HepG2 (cell line): ENCODE results near the gene ZMYND19. TPM values are rescaled to one million over a fixed set of nuclear protein-coding genes. Genes with fewer than 3 reads are reported as not detected.

Experiments used
- ATF7 ChIP-seq, 2 experiments: fragments of 450-650 bp in 1 of 2; sonication (generic) in 1 of 2; formaldehyde crosslinking in 1 of 2; IDR thresholded peaks; 2 replicates each; pipeline versions ENCODE4 v1.4.0 to v1.6.1; 2016 to 2020; ENCODE audit warnings: antibody characterized with exemption in 1 of 2, mild to moderate bottlenecking in 1 of 2, missing genetic modification reagents in 1 of 2
- DPF2 ChIP-seq: sonication (generic); formaldehyde crosslinking; IDR thresholded peaks from 2 replicates; pipeline ENCODE4 v1.4.0; 2020; ENCODE audit warnings: mild to moderate bottlenecking, low read depth, missing genetic modification reagents, borderline replicate concordance
- HNF4A ChIP-seq: sonication (generic); formaldehyde crosslinking; IDR thresholded peaks from 2 replicates; pipeline ENCODE4 v1.4.0; 2020; ENCODE audit warnings: missing genetic modification reagents
- MAFK ChIP-seq, 2 experiments: IDR thresholded peaks in 1 of 2; conservative IDR thresholded peaks in 1 of 2; 2 replicates each; pipeline ENCODE4 v1.6.1; 2011; ENCODE audit warnings: improper control_type of control experiment in 2 of 2, low read length in 2 of 2
- NFYC ChIP-seq: IDR thresholded peaks from 2 replicates; pipeline ENCODE4 v1.6.1; 2016; ENCODE audit warnings: missing genetic modification reagents, missing compliant biosample characterization
- PBX2 ChIP-seq: IDR thresholded peaks from 2 replicates; pipeline ENCODE4 v1.6.1; 2016; ENCODE audit warnings: control low read depth
- TRIM22 ChIP-seq: fragments of 450-650 bp; IDR thresholded peaks from 2 replicates; pipeline ENCODE4 v1.6.1; 2017
- ZBTB38 ChIP-seq: sonication (generic); formaldehyde crosslinking; IDR thresholded peaks from 2 replicates; pipeline ENCODE4 v1.5.1; 2020; ENCODE audit warnings: mild to moderate bottlenecking, missing genetic modification reagents
- ZNF225 ChIP-seq: sonication (generic); formaldehyde crosslinking; IDR thresholded peaks from 2 replicates; pipeline ENCODE4 v1.4.0; 2020; ENCODE audit warnings: mild to moderate bottlenecking, missing genetic modification reagents
- ZNF441 ChIP-seq: sonication (generic); formaldehyde crosslinking; IDR thresholded peaks from 2 replicates; pipeline ENCODE4 v1.7.0; 2021; ENCODE audit warnings: missing genetic modification reagents, borderline replicate concordance
- ZNF570 ChIP-seq: sonication (generic); formaldehyde crosslinking; IDR thresholded peaks from 2 replicates; pipeline ENCODE4 v1.4.0; 2020; ENCODE audit warnings: mild to moderate bottlenecking, missing genetic modification reagents, borderline replicate concordance
- ZNF7 ChIP-seq: IDR thresholded peaks from 2 replicates; pipeline ENCODE4 v1.6.1; 2016; ENCODE audit warnings: missing biosample characterization, missing genetic modification reagents
- ZNF772 ChIP-seq: sonication (generic); formaldehyde crosslinking; IDR thresholded peaks from 2 replicates; pipeline ENCODE4 v1.5.0; 2020; ENCODE audit warnings: mild to moderate bottlenecking, missing genetic modification reagents
- polyA plus RNA-seq, 8 experiments: library from polyadenylated mRNA; depleted of rRNA in 3 of 8; stranded (reverse) in 7 of 8; unstranded in 1 of 8; fragments of >200 nt; fragmentation: Illumina TruSeq in 4 of 8; extraction: Trizol in 4 of 8; gene quantifications; 2 replicates each; pipeline versions ENCODE4 v1.2.1 to v1.2.3, GENCODE V29; 2011 to 2016; ENCODE audit warnings: low read depth in 4 of 8, missing spikeins in 1 of 8, mixed read lengths in 1 of 8; ENCODE audit not compliant: insufficient read depth in 1 of 8
- total RNA-seq, 5 experiments: library from RNA; depleted of rRNA; stranded (reverse); fragments of >200 nt; fragmentation: Illumina TruSeq; extraction: Trizol; gene quantifications; 2 replicates each; pipeline ENCODE4 v1.2.3, GENCODE V29; 2016; ENCODE audit warnings: low read depth in 1 of 5

ZMYND19 gene
- total and polyA plus RNA-seq, 2 of the 13 experiments (the other 11 are each of a cell fraction or from before 2014, with no cell fraction given) = 21.3 to 38.7 TPM

GRCh38 chr9:137611623-137612609 is 21.6 kb upstream of the ZMYND19 start (continued):
- TF ChIP-seq PBX2 (CRISPR knock-in tag) (no peak), ZBTB38 (peak; percentile 59; the same call in 1 of the 2 replicates), ZNF772 (CRISPR knock-in tag) (no peak), MAFK (conservative IDR thresholded peaks at IDR 0.05 in 1 of 2, IDR thresholded peaks at IDR 0.05 in 1 of 2; ENCODE audit: low read length in 2 of 2) (no peak), NFYC (CRISPR knock-in tag) (no peak), TRIM22 (no peak), ZNF441 (CRISPR knock-in tag) (no peak), ZNF570 (CRISPR knock-in tag) (no peak), DPF2 (CRISPR knock-in tag) (no peak), ZNF225 (CRISPR knock-in tag) (0 out of 2 replicates have a peak, but pooled peaks have one; percentile 21), HNF4A (CRISPR knock-in tag) (no peak), ZNF7 (CRISPR knock-in tag) (no peak), ATF7 (IDR thresholded peaks at IDR 0.05) (no peak), ATF7 (CRISPR knock-in tag; IDR thresholded peaks at IDR 0.05) (no peak)
- TF ChIP-seq, all 625 proteins: peak for 24
